Epithelial cell of proximal tubule (primary cell): ENCODE results near the gene ADNP2. TPM values are rescaled to one million over a fixed set of nuclear protein-coding genes. Genes with fewer than 3 reads are reported as not detected.

ENCODE experiments used
- DNase-seq: peaks from one replicate; pipeline ENCODE4 v3.0.0-alpha.2; 2011; ENCODE audit warnings: low read depth
- H3K4me3 ChIP-seq: 2 replicates; pipeline ENCODE4 v1.5.1; 2011; ENCODE audit warnings: low read depth, mild to moderate bottlenecking, low read length
- CTCF ChIP-seq: conservative IDR thresholded peaks from 2 replicates; pipeline ENCODE4 v1.5.1; 2012; ENCODE audit warnings: low read depth, mild to moderate bottlenecking, low read length
- total RNA-seq: library from RNA; depleted of rRNA; stranded (reverse); fragments of >200 nt; gene quantifications from 2 replicates; pipeline ENCODE4 v1.2.3, GENCODE V29; 2015

ADNP2 gene
- total RNA-seq, 1 donor from 2014 or later = 19.4 TPM

DNA sequence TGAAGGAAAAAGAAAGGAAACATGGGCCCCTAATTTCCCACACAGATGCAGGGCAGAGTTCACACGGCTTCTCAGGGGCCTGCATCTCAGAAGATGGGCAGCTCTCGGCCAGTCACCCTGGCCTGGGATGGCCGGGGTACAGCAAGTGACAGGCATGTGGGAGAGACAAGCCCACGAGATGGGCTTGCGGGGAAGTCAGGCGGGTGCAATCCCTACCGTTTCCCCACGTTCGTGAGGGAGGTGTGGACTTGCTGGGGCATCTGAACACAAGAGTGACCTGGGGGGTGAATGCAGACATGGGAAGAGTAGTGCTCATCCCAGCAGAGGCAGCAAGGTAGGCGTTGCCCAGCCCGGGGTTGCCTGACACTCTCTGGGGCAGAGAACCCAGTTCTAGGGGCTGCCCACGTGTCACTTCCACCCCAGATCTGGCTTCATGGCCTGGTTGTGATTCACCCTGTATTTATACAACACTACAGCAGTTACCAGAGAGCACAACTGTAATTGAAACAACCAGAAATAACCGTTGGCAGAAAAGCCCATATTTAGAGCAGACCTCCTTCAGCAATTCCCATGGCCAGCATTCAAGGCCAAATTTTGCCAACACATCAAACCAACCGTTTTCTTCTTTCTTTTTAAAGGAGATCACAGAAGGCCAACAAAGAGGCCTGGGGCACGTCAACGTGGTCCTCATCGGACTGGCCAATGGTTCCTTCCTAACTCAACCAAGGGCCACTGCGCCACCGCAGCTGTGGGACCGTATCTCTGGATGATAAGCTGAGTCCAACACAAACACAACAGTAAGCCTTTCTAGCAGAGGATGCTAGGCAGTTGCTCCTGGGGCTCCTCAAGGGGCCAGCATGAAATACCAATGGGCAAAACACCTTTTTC, 79.8 kb downstream of the ADNP2 start:
- DNase-seq = no peak
- no peak overlapping the region for H3K4me3 ChIP-seq
- no peak for TF ChIP-seq CTCF

DNA sequence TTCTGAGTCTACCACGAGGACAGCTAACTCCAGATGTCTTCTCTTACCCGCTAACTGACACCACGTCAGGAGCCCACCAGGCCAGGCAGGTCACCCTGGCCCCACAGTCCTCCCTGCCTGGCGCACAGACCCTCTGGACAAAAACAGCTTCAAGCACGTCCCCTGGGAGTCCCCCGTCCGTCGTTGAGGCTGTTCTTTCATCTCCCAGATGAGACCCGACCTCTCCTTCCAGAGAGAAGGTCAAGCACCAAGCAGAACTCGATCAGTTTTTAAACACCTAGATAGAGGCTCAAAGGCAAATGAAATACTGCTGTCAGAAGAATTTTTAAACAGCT, 80.4 kb downstream of the ADNP2 start:
- DNase-seq = no peak
- no peak for TF ChIP-seq CTCF
- no peak overlapping the region for H3K4me3 ChIP-seq

Other genes with a start within 250 kb of the ADNP2 start
- gene SLC66A2, start 157.6 kb upstream of the ADNP2 start, total RNA-seq = 28.1 and 41.7 TPM in 2 replicates
- gene HSBP1L1, start 144.6 kb upstream of the ADNP2 start, total RNA-seq = 35.5 and 44.7 TPM in 2 replicates
- gene TXNL4A, start 120.7 kb upstream of the ADNP2 start, total RNA-seq = 84.7 and 97.9 TPM in 2 replicates
- gene RBFA, start 74.8 kb upstream of the ADNP2 start, total RNA-seq = 41.5 and 65.2 TPM in 2 replicates
- gene PARD6G, start 138.3 kb downstream of the ADNP2 start, total RNA-seq = 3.0 and 3.6 TPM in 2 replicates